Dermis blood vessel endothelial cell (primary cell): ENCODE measurements around the gene BCAS3. TPM values are rescaled to one million over a fixed set of nuclear protein-coding genes. Genes with fewer than 3 reads are reported as not detected.
"Not testable (repeated sequence)": the region's sequence is repeated elsewhere in the genome, so short reads cannot be mapped to it uniquely, and the experiment has no call there.

Experiments used
- DNase-seq: peaks from one replicate; pipeline ENCODE4 v3.0.0; 2010
- total RNA-seq: library from RNA; depleted of rRNA; stranded (reverse); fragments of >200 nt; gene quantifications from 2 replicates; pipeline ENCODE4 v1.2.3, GENCODE V29; 2014

Gene BCAS3
- total RNA-seq, 1 donor from 2014 or later: 27.4 TPM

- no peak for DNase-seq
Observed at GRCh38 chr17:60748204-60748603, 70.6 kb downstream of the BCAS3 start.

- DNase-seq: no peak
Observed at GRCh38 chr17:60749050-60749449, 71.4 kb downstream of the BCAS3 start.

GRCh38 chr17:60749708-60750107 is 72.1 kb downstream of the BCAS3 start:
- no peak for DNase-seq

GRCh38 chr17:60750640-60751039 is 73.0 kb downstream of the BCAS3 start:
- DNase-seq: no peak

- no peak for DNase-seq
Observed at GRCh38 chr17:60751884-60752283, 74.2 kb downstream of the BCAS3 start.

- no peak for DNase-seq
Observed at GRCh38 chr17:60752873-60753577, 75.4 kb downstream of the BCAS3 start.

GRCh38 chr17:60754057-60754604 is 76.5 kb downstream of the BCAS3 start:
- DNase-seq: no peak

- DNase-seq: not testable (repeated sequence)
Observed at GRCh38 chr17:60756798-60757197, 79.1 kb downstream of the BCAS3 start.

GRCh38 chr17:60757437-60757836 is 79.8 kb downstream of the BCAS3 start:
- no peak for DNase-seq

GRCh38 chr17:60759756-60760155 is 82.1 kb downstream of the BCAS3 start:
- no peak for DNase-seq

GRCh38 chr17:60761301-60761700 is 83.7 kb downstream of the BCAS3 start:
- not testable (repeated sequence) for DNase-seq

- no peak for DNase-seq
Observed at GRCh38 chr17:60766778-60767190, 89.1 kb downstream of the BCAS3 start.

GRCh38 chr17:60767744-60768308 is 90.2 kb downstream of the BCAS3 start:
- DNase-seq: no peak

GRCh38 chr17:60769327-60769726 is 91.7 kb downstream of the BCAS3 start:
- DNase-seq: no peak

- DNase-seq: no peak
Observed at GRCh38 chr17:60770946-60771422, 93.3 kb downstream of the BCAS3 start.

- not testable (repeated sequence) for DNase-seq
Observed at GRCh38 chr17:60771621-60772020, 94.0 kb downstream of the BCAS3 start.

GRCh38 chr17:60773552-60773951 is 95.9 kb downstream of the BCAS3 start:
- DNase-seq: no peak

GRCh38 chr17:60781880-60782412 is 104.3 kb downstream of the BCAS3 start:
- DNase-seq: no peak

- DNase-seq: no peak
Observed at GRCh38 chr17:60782742-60783141, 105.1 kb downstream of the BCAS3 start.

GRCh38 chr17:60790205-60790604 is 112.6 kb downstream of the BCAS3 start:
- no peak for DNase-seq

- DNase-seq: no peak
Observed at GRCh38 chr17:60792250-60792898, 114.7 kb downstream of the BCAS3 start.

- DNase-seq: no peak
Observed at GRCh38 chr17:60798576-60798975, 120.9 kb downstream of the BCAS3 start.

GRCh38 chr17:60802377-60802776 is 124.7 kb downstream of the BCAS3 start:
- DNase-seq: no peak
